HPDE6-E6E7 (cell line): ENCODE measurements around the gene PPP1R3D.
"Not testable (repeated sequence)": the region's sequence is repeated elsewhere in the genome, so short reads cannot be mapped to it uniquely, and the experiment has no call there.

Source experiments
- DNase-seq: peaks from one replicate; pipeline ENCODE4 v3.0.0; 2011; ENCODE audit warnings: missing footprints; ENCODE audit errors: extremely low spot score

PPP1R3D gene

GRCh38 chr20:59925359-59925758 lies 14.7 kb downstream of the PPP1R3D start:
- DNase-seq: no peak

GRCh38 chr20:59923514-59923913 lies 16.6 kb downstream of the PPP1R3D start:
- DNase-seq: no peak

- DNase-seq: no peak
These were observed 19.2 kb downstream of the PPP1R3D start for GRCh38 chr20:59920944-59921343.

DNA sequence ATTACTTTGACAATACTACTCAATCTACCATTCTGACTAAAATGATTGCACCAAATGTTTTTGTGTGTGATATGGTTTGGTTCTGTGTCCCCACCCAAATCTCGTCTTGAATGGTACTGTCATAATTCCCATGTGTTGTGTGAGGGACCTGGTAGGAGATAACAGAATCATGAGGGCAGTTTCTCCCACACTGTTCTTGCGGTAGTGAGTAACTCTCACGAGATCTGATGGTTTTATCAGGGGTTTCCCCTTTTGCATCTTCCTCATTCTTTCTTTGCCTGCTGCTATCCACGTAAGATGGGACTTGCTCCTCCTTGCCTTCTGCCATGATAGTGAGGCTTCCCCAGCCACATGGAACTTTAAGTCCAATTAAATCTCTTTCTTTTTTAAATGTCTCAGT lies 27.5 kb downstream of the PPP1R3D start:
- DNase-seq: no peak

GRCh38 chr20:59911041-59911440 lies 29.1 kb downstream of the PPP1R3D start:
- DNase-seq: no peak

GRCh38 chr20:59908855-59909254 lies 31.2 kb downstream of the PPP1R3D start:
- no peak for DNase-seq

DNA sequence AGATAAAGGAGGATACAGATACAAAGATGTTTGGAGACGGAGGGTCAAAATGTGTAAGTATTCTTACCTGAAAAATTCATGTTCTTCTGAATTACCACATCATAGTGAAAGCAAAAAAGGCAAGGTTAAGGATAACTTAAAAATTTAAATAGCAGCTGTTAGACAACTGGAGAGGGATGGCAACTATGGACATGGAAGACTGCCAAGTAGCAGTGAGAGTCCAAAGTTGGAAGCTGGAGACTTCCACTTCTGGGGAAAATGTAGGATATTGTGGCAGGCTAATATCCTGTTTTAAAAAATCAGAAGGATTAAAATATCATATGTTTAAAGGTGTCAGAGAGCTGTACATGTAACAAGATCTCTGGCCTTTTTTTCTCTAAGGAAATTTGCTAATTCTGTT lies 36.5 kb downstream of the PPP1R3D start:
- no peak for DNase-seq

DNA sequence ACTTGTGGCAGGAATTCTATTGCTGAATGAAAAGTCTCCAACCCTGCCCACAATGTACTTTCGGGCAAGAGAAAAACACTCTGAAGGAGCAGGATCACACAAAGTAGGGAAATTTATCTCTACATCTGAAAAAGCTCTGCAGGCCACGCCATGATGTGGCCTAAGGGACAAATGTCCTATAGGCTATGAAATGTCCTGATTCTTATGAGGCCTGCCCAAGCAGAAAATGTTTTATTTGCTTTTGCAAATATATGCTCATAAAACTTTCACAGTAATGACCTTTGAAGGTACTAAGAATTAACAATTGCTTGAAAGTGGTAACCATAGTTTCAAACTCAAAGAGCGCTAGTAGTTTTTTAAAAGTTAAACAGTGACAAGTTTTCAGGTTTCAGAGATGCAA lies 37.6 kb downstream of the PPP1R3D start:
- DNase-seq: no peak

DNA sequence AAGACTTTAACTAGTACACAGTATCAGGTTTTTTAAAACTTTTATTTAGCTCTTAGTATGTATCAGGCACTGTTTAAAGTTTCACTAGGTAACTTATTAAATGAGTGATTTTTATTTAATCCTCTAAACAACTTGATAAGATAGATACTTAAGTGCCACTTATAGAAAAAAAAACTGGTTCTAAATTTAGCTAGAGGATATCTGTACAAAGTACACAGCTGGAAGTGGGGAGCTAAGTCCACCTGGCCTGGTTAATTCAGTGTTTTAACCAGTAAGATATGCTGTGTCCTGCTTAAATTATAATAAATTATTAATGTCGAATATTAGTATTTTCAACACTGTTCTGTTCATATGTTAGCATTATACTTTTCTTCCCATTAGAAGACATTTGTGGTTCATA lies 44.2 kb downstream of the PPP1R3D start:
- no peak for DNase-seq

- no peak for DNase-seq
These were observed 48.5 kb downstream of the PPP1R3D start for GRCh38 chr20:59891581-59891980.

DNA sequence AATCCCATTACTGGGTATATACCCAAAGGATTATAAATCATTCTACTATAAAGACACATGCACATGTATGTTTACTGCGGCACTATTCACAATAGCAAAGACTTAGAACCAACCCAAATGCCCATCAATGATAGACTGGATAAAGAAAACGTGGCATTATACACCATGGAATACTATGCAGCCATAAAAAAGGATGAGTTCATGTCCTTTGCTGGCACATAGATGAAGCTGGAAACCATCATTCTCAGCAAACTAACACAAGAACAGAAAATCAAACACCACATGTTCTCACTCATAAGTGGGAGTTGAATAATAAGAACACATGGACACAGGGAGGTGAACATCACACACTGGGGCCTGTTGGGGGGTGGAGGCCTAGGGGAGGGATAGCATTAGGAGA lies 50.1 kb downstream of the PPP1R3D start:
- DNase-seq: not testable (repeated sequence)

DNA sequence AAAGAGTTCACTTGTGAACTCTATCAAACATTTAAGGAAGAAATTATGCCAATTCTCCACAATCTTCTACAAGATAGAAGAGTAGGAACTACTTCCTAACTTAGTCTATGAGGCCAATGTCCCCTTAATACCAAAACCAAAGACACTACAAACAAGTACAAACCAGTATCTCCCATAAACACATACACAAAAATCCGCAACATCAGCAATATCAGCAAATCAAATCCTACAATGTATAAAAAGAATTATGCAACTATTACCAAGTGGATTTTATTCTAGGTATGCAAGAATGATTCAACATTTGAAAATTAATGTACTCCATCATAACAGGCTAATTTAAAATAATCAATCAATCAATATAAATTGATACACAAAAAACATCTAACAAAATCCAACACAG lies 52.1 kb downstream of the PPP1R3D start:
- no peak for DNase-seq
